ENCODE measurements around the gene NUF2.

Gene NUF2

GRCh38 chr1:163401211-163401610 is 79.5 kb downstream of the NUF2 start:
- DNase-seq (ENCODE audit: low read depth), result no peak
